PC-9 (cell line): ENCODE data around the gene TOGARAM2. TPM values are rescaled to one million over a fixed set of nuclear protein-coding genes. Genes with fewer than 3 reads are reported as not detected.

Source experiments
- BruUV-seq: library from RNA; stranded (reverse); fragments of 400-500 nt; replicated peaks from 2 replicates; lab custom pipeline; 2021; lab: Mats Ljungman, UMichigan
- CTCF ChIA-PET: fragments of 300-600 bp; sonication (Branson Sonifier 250); formaldehyde crosslinking; loops from one replicate; lab custom pipeline; 2022; ENCODE audit warnings: antibody characterized with exemption; lab: Charles Lee
- POLR2A ChIA-PET: fragments of 300-600 bp; sonication (Branson Sonifier 250); formaldehyde crosslinking; loops from one replicate; lab custom pipeline; 2022; ENCODE audit warnings: antibody characterized with exemption; ENCODE audit not compliant: unreplicated experiment; lab: Charles Lee
- DNase-seq, 2 experiments: peaks; one replicate each; pipeline versions ENCODE4 v3.0.0 to v3.0.0-alpha.2; 2015 to 2022; ENCODE audit warnings: mixed read lengths in 1 of 2
- H2AFZ ChIP-seq: fragments of 200-600 bp; sonication (generic); 2 replicates; pipeline ENCODE4 v1.8.1; 2017; ENCODE audit warnings: antibody characterized with exemption
- H3F3A ChIP-seq: fragments of 200-600 bp; sonication (generic); 2 replicates; pipeline ENCODE4 v1.8.1; 2017; ENCODE audit warnings: antibody characterized with exemption, mild to moderate bottlenecking, low read depth; ENCODE audit not compliant: insufficient read depth
- H3K27ac ChIP-seq: fragments of 200-600 bp; sonication (generic); 2 replicates; pipeline ENCODE4 v1.6.1; 2016; ENCODE audit warnings: mixed run types
- H3K27me3 ChIP-seq: fragments of 200-600 bp; sonication (generic); 2 replicates; pipeline ENCODE4 v1.6.1; 2016; ENCODE audit warnings: low read depth, mixed run types; ENCODE audit not compliant: insufficient read depth
- H3K36me3 ChIP-seq: fragments of 200-600 bp; sonication (generic); 2 replicates; pipeline ENCODE4 v1.6.1; 2016; ENCODE audit warnings: low read depth, mixed run types
- H3K4me1 ChIP-seq: fragments of 200-600 bp; sonication (generic); replicated peaks from 2 replicates; pipeline ENCODE4 v1.6.1; 2016; ENCODE audit warnings: mixed run types; ENCODE audit not compliant: insufficient read depth
- H3K4me2 ChIP-seq: fragments of 200-600 bp; sonication (generic); 2 replicates; pipeline ENCODE4 v1.6.1; 2017; ENCODE audit warnings: mixed run types
- H3K4me3 ChIP-seq: fragments of 200-600 bp; sonication (generic); 2 replicates; pipeline ENCODE4 v1.6.1; 2016; ENCODE audit warnings: mixed run types
- H3K79me2 ChIP-seq: fragments of 200-600 bp; sonication (generic); 2 replicates; pipeline ENCODE4 v1.6.1; 2017; ENCODE audit warnings: low read depth, mixed run types
- H3K9me2 ChIP-seq: fragments of 200-600 bp; sonication (generic); 2 replicates; pipeline ENCODE4 v1.8.1; 2017; ENCODE audit warnings: mild to moderate bottlenecking; ENCODE audit not compliant: insufficient read depth
- H3K9me3 ChIP-seq: fragments of 200-600 bp; sonication (generic); 2 replicates; pipeline ENCODE4 v1.8.1; 2016; ENCODE audit warnings: low read depth; ENCODE audit not compliant: insufficient read depth
- H4K20me1 ChIP-seq: fragments of 200-600 bp; sonication (generic); 2 replicates; pipeline ENCODE4 v1.8.1; 2017; ENCODE audit not compliant: insufficient read depth
- EZH2 ChIP-seq: fragments of 200-600 bp; sonication (generic); IDR thresholded peaks from 2 replicates; pipeline ENCODE4 v1.8.0; 2017; ENCODE audit warnings: antibody characterized with exemption, low read depth
- intact Hi-C: fragments of 100-400 bp; cut with micrococcal nuclease; formaldehyde crosslinking; loops from one replicate; pipeline ENCODE4 v1.10.0; 2022; ENCODE audit not compliant: unreplicated experiment
- total RNA-seq: library from RNA; stranded (reverse); gene quantifications from 2 replicates; pipeline ENCODE4 v1.2.3, GENCODE V29; 2021
- TF ChIP-seq, protein P1 (sequence below): fragments of 200-600 bp; sonication (generic); conservative IDR thresholded peaks from 2 replicates; pipeline ENCODE4 v1.6.1; 2017; ENCODE audit warnings: mixed run types, antibody characterized with exemption, mild to moderate bottlenecking, moderate library complexity

TOGARAM2 gene
- total RNA-seq, 1 experiment from 2014 or later = 0.44 TPM

DNA sequence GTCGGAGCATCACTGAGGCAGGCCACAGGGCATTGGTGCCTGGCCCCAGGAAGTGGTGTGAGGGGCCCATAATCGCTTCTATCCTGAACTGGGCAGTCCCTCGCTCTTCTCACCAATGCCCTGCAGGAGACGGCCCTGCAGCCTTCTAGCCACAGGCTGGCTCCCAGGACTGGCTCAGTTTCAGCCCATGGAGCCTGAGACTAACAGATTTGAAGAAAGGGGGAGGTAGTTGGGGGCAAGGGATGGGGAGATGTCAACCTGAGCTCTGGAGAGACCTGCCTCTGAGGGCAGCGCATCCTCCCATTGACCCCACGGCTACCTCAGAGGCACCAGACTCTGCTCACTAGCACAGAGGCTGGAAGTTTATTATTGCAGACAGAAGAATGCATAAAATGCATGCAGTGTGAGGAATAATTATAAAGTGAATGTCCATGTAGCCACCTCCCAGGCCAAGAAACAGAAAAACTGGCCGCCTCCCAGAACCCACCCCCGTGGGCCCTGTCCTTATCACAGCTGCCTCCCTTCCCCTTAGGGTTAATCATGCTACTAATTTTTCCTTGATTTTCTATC is 1.4 kb downstream of the TOGARAM2 start:
- Histone ChIP-seq H3K79me2 (no peaks in the 10 kb centered on the region), H3K4me2 (no peak overlapping the region), H3K27me3 (no peaks in the 10 kb centered on the region), H3F3A (no peaks in the 10 kb centered on the region), H3K9me2 (no peaks in the 10 kb centered on the region), H3K9me3 (no peaks in the 10 kb centered on the region), H4K20me1 (no peaks in the 10 kb centered on the region), H3K36me3 (no peaks in the 10 kb centered on the region), H3K27ac (no peak overlapping the region), H3K4me1 (peaks cover 19% of the 10 kb centered on the region), H2AFZ (no peak overlapping the region), H3K4me3 (no peak overlapping the region)
- ChIA-PET POLR2A (interaction anchor here (0.6 kb wide), 1 partner anchor 64 kb away, joined by 3 read pairs; no protein-coding TSS in a partner anchor), CTCF (no interaction called here)
- no TSS peak for BruUV-seq
- DNase-seq = no peak
- intact Hi-C loops = no loop called here
- TF ChIP-seq, protein P1, sequence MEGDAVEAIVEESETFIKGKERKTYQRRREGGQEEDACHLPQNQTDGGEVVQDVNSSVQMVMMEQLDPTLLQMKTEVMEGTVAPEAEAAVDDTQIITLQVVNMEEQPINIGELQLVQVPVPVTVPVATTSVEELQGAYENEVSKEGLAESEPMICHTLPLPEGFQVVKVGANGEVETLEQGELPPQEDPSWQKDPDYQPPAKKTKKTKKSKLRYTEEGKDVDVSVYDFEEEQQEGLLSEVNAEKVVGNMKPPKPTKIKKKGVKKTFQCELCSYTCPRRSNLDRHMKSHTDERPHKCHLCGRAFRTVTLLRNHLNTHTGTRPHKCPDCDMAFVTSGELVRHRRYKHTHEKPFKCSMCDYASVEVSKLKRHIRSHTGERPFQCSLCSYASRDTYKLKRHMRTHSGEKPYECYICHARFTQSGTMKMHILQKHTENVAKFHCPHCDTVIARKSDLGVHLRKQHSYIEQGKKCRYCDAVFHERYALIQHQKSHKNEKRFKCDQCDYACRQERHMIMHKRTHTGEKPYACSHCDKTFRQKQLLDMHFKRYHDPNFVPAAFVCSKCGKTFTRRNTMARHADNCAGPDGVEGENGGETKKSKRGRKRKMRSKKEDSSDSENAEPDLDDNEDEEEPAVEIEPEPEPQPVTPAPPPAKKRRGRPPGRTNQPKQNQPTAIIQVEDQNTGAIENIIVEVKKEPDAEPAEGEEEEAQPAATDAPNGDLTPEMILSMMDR = no peak
- TF ChIP-seq EZH2 = no peak

DNA sequence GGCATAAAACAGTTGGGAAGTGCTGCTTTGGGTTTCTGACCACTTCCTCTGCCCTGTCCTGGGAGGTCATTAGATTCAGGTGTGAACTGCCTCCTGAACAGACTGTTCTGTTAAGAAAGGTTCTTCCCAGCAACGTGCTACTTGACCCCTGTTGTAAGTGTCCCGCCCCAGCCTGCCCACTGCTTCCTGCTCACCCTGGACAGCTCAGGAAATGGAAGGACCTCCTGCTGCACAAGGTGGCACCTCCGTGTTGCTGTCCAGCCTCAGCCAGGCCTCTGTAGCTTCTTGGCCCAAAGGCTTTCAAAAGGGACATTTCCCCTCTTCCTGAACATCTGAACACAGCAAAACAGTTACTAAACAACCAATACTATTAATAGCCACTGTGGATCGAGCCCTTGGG is 5.3 kb downstream of the TOGARAM2 start:
- Histone ChIP-seq H3K27ac (no peak overlapping the region), H3K27me3 (no peaks in the 10 kb centered on the region), H3K36me3 (no peaks in the 10 kb centered on the region), H3K9me2 (no peaks in the 10 kb centered on the region), H3K79me2 (no peaks in the 10 kb centered on the region), H2AFZ (no peak overlapping the region), H3F3A (no peaks in the 10 kb centered on the region), H3K4me1 (no peaks in the 10 kb centered on the region; the same call in 1 of the 2 replicates), H4K20me1 (no peaks in the 10 kb centered on the region), H3K4me2 (no peak overlapping the region), H3K4me3 (no peak overlapping the region), H3K9me3 (no peaks in the 10 kb centered on the region)
- DNase-seq = no peak
- ChIA-PET POLR2A (no interaction called here), CTCF (no interaction called here)
- intact Hi-C loops = no loop called here
- BruUV-seq = no TSS peak
- TF ChIP-seq, protein P1 = no peak
- TF ChIP-seq EZH2 = no peak

DNA sequence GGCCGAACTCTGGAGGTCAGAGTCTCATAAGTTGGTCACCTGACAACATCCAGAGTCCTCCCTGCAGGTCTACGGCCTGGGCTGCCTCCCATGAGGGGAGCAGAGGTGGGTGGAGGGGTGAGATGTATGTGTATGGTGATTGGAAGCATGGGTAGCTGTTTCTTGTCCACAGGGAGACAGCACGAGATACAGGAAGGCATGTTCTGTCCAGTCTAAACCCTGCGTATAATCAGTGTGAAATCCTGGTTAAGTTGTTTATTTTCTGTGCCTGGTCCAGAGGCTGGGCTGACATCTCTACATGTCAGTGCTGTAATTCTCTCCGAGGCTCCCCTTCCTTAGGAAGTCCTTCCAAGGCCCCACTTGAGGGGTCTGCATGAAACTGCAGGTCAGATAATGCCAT is 8.9 kb downstream of the TOGARAM2 start:
- DNase-seq = no peak
- no peak overlapping the region for H3K4me3 ChIP-seq
- no peaks in the 10 kb centered on the region for H3K79me2 ChIP-seq
- H3K9me3 ChIP-seq = no peaks in the 10 kb centered on the region
- no peaks in the 10 kb centered on the region for H3K9me2 ChIP-seq
- intact Hi-C loops = no loop called here
- POLR2A ChIA-PET = no interaction called here
- no peaks in the 10 kb centered on the region for H4K20me1 ChIP-seq
- H2AFZ ChIP-seq = no peak overlapping the region
- TF ChIP-seq, protein P1 = no peak
- TF ChIP-seq EZH2 = no peak
- 0 out of 2 replicates have a peak, but pooled peaks cover 5% of the 10 kb centered on the region for H3F3A ChIP-seq
- H3K36me3 ChIP-seq = no peaks in the 10 kb centered on the region
- no peak overlapping the region for H3K27ac ChIP-seq
- no peaks in the 10 kb centered on the region for H3K27me3 ChIP-seq
- no peak overlapping the region for H3K4me2 ChIP-seq
- CTCF ChIA-PET = no interaction called here
- no TSS peak for BruUV-seq
- H3K4me1 ChIP-seq = peaks cover 13% of the 10 kb centered on the region
